IPS-15b (cell line): Measurements from ENCODE around the gene CITED4.

Experiments used
- H3K27me3 ChIP-seq: one replicate; pipeline ENCODE4 v1.6.1; 2013; ENCODE audit warnings: low read length; ENCODE audit not compliant: control insufficient read depth, insufficient read depth
- H3K36me3 ChIP-seq: one replicate; pipeline ENCODE4 v1.6.1; 2013; ENCODE audit warnings: low read length; ENCODE audit not compliant: control insufficient read depth, insufficient read depth
- H3K4me1 ChIP-seq: one replicate; pipeline ENCODE4 v1.6.1; 2013; ENCODE audit warnings: mild to moderate bottlenecking, low read length; ENCODE audit not compliant: control insufficient read depth, insufficient read depth
- H3K4me3 ChIP-seq: one replicate; pipeline ENCODE4 v1.5.1; 2013; ENCODE audit warnings: low read depth, low read length
- H3K9ac ChIP-seq: one replicate; pipeline ENCODE4 v1.6.1; 2013; ENCODE audit warnings: low read depth, mild to moderate bottlenecking, low read length
- H3K9me3 ChIP-seq: one replicate; pipeline ENCODE4 v1.6.1; 2013; ENCODE audit warnings: mild to moderate bottlenecking, low read length; ENCODE audit not compliant: control insufficient read depth, insufficient read depth

The CITED4 gene

GRCh38 chr1:40880813-40881549 lies 18.8 kb upstream of the CITED4 start:
- Histone ChIP-seq H3K4me1 (peaks cover 3% of the 10 kb centered on the region), H3K4me3 (no peak overlapping the region), H3K9me3 (no peaks in the 10 kb centered on the region), H3K9ac (no peak overlapping the region), H3K36me3 (no peaks in the 10 kb centered on the region), H3K27me3 (peaks cover 19% of the 10 kb centered on the region)

- Histone ChIP-seq H3K27me3 (peaks cover 13% of the 10 kb centered on the region), H3K4me1 (peaks cover 3% of the 10 kb centered on the region), H3K4me3 (no peak overlapping the region), H3K9ac (no peak overlapping the region), H3K36me3 (no peaks in the 10 kb centered on the region), H3K9me3 (no peaks in the 10 kb centered on the region)
Measured at GRCh38 chr1:40879482-40880175, 17.5 kb upstream of the CITED4 start.

DNA sequence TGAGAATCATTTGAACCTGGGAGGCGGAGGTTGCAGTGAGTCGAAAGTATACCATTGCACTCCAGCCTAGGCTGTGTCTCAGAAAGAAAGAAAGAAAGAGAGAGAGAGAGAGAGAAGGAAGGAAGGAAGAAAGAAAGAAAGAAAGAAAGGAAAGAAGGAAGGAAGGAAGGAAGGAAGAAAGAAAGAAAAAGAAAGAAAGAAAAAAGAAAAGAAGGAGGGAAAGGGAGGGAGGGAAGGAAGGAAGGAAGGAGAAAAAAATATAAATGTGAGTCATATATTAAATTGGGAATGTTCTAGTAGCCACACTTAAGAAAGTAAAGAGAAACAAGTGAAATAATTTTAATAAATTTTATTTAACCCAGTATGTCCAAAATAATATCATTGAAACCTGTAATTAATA lies 16.7 kb upstream of the CITED4 start:
- H3K9ac ChIP-seq: no peak overlapping the region
- H3K4me3 ChIP-seq: no peak overlapping the region
- peaks cover 3% of the 10 kb centered on the region for H3K4me1 ChIP-seq
- no peaks in the 10 kb centered on the region for H3K36me3 ChIP-seq
- H3K27me3 ChIP-seq: peaks cover 9% of the 10 kb centered on the region
- no peaks in the 10 kb centered on the region for H3K9me3 ChIP-seq

DNA sequence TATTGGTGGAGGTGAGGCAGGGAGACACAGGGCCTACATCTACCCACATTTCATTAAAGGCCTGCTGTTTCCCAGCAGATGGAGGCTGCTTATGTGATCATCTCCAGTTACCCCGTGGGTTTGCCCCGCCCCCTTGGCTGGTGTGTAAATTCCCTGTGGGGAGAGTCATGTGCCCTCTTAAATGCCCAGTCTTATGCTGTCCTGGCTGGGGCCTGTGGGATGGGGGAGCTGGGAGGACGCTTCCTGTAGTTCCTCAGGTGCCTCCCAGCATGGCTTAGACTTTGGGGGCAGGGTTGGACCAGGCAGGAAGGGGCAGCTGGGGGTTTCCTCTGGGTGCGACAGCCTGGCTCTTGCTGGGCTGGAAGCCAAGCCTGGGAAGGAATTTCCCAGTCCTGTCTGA lies 15.5 kb upstream of the CITED4 start:
- Histone ChIP-seq H3K4me3 (no peak overlapping the region), H3K36me3 (no peaks in the 10 kb centered on the region), H3K9ac (no peak overlapping the region), H3K9me3 (no peaks in the 10 kb centered on the region), H3K27me3 (peaks cover 2% of the 10 kb centered on the region), H3K4me1 (peaks cover 3% of the 10 kb centered on the region)

DNA sequence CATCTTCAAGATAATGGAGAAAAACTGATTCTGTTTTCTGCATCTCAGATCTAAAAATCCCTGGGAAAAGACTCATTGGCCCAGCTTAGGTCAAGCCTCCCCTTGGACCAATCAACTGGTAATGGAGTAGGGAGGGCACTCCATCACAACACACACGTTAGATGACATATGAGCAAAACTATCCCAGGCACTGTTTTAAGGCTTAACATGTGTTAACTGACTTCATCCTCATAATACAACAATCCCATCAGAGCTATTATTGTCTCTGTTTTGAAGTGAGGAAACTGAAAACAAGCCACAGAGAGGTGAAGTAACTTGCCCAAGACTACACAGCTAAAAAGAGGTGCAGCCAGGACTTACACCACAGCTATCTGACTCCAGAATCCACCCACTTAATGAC lies 14.7 kb upstream of the CITED4 start:
- H3K27me3 ChIP-seq: peaks cover 2% of the 10 kb centered on the region
- H3K9ac ChIP-seq: no peak overlapping the region
- H3K36me3 ChIP-seq: no peaks in the 10 kb centered on the region
- no peaks in the 10 kb centered on the region for H3K9me3 ChIP-seq
- H3K4me1 ChIP-seq: peaks cover 3% of the 10 kb centered on the region
- H3K4me3 ChIP-seq: no peak overlapping the region

GRCh38 chr1:40876436-40876761 lies 14.2 kb upstream of the CITED4 start:
- H3K9ac ChIP-seq: no peak overlapping the region
- no peak overlapping the region for H3K4me3 ChIP-seq
- H3K4me1 ChIP-seq: peaks cover 3% of the 10 kb centered on the region
- no peaks in the 10 kb centered on the region for H3K36me3 ChIP-seq
- peaks cover 2% of the 10 kb centered on the region for H3K27me3 ChIP-seq
- H3K9me3 ChIP-seq: no peaks in the 10 kb centered on the region

DNA sequence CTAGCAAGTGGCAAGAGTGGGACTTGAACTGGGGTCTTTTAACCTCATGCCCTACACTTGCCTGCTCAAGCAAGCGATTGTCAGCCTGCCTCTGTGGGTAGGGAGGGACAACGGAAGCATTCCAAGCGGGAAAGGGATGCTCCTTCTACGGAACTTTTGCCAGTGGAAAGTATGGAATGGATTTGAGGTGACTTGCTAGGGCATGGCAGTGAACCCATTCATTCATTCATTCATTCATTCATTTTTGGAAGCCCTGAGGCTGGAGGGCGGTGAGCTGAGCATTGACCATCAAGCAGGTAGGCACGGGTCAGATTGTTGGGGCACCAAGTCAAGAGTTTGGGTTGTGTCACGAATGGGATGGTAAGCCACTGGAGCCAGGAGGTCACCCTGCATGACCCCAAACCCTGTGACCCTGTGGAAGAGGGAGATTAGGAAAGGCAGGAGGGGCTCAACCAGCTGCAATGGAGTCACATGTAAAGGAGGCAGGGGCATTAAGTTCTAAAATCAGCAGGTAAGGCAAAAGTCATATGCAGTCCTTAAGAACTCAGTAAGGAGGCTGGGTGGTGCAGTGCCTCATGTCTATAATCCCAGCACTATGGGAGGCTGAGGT lies 11.8 kb upstream of the CITED4 start:
- no peak overlapping the region for H3K4me3 ChIP-seq
- H3K36me3 ChIP-seq: no peaks in the 10 kb centered on the region
- no peaks in the 10 kb centered on the region for H3K4me1 ChIP-seq
- no peaks in the 10 kb centered on the region for H3K9me3 ChIP-seq
- no peaks in the 10 kb centered on the region for H3K27me3 ChIP-seq
- H3K9ac ChIP-seq: no peak overlapping the region

DNA sequence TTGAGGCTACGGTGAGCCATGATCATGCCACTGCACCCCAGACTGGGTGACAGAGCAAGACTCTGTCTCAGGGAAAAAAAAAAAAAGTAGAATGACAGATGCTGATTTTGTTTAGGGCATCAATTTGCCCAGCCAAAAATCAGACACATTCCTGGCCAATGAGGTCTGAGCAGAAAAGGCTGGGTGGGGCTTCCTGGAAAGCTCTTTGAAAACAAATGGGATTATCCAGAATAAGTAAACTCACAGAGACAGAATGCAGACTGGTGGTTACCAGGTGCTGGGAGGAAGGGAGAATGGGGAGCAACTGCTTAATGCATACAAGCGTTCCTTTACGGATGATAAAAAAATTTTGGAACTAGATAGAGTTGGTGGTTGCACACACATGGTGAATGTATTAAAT lies 10.1 kb upstream of the CITED4 start:
- H3K4me1 ChIP-seq: no peaks in the 10 kb centered on the region
- no peak overlapping the region for H3K4me3 ChIP-seq
- no peak overlapping the region for H3K9ac ChIP-seq
- H3K9me3 ChIP-seq: no peaks in the 10 kb centered on the region
- no peaks in the 10 kb centered on the region for H3K36me3 ChIP-seq
- H3K27me3 ChIP-seq: no peaks in the 10 kb centered on the region

GRCh38 chr1:40870135-40870728 lies 8.1 kb upstream of the CITED4 start:
- no peak overlapping the region for H3K9ac ChIP-seq
- H3K4me3 ChIP-seq: no peak overlapping the region
- no peaks in the 10 kb centered on the region for H3K4me1 ChIP-seq

GRCh38 chr1:40868051-40868723 lies 6.0 kb upstream of the CITED4 start:
- no peaks in the 10 kb centered on the region for H3K27me3 ChIP-seq
- H3K9ac ChIP-seq: no peak overlapping the region
- no peaks in the 10 kb centered on the region for H3K36me3 ChIP-seq
- no peaks in the 10 kb centered on the region for H3K4me1 ChIP-seq
- H3K4me3 ChIP-seq: no peak overlapping the region
- no peaks in the 10 kb centered on the region for H3K9me3 ChIP-seq

More at GRCh38 chr1:40870135-40870728, 8.1 kb upstream of the CITED4 start:
- Histone ChIP-seq H3K9me3 (no peaks in the 10 kb centered on the region), H3K36me3 (no peaks in the 10 kb centered on the region), H3K27me3 (no peaks in the 10 kb centered on the region)

- Histone ChIP-seq H3K36me3 (no peaks in the 10 kb centered on the region), H3K9me3 (no peaks in the 10 kb centered on the region), H3K4me1 (peaks cover 3% of the 10 kb centered on the region), H3K9ac (peak overlapping the region; percentile 47), H3K27me3 (peaks cover 27% of the 10 kb centered on the region), H3K4me3 (peak overlapping the region; percentile 58)
Measured at GRCh38 chr1:40861224-40862003, 749 bp downstream of the CITED4 start.
